Measurements from ENCODE around the gene KRTAP10-4. TPM values are rescaled to one million over a fixed set of nuclear protein-coding genes. Genes with fewer than 3 reads are reported as not detected.

The KRTAP10-4 gene
- total RNA-seq, 1 experiment from 2014 or later = not detected

GRCh38 chr21:44615911-44616590 lies 42.5 kb downstream of the KRTAP10-4 start:
- H3K4me2 ChIP-seq (ENCODE audit: low read length) = no peak overlapping the region
- CTCF ChIA-PET = no interaction called here

More at GRCh38 chr21:44615911-44616590, 42.5 kb downstream of the KRTAP10-4 start:
- no peaks in the 10 kb centered on the region for H4K20me1 ChIP-seq (ENCODE audit: insufficient read depth)
- no peaks in the 10 kb centered on the region for H3K27me3 ChIP-seq (ENCODE audit: insufficient read depth, low read length)
- ChIA-PET RAD21 (ENCODE audit: low non-redundant PET in 1 of 2, low total read pairs in 2 of 2, uncharacterized antibody in 2 of 2, unreplicated experiment in 2 of 2) (no interaction called here), POLR2A (no interaction called here)
- no TSS peak for BruUV-seq (replicated peaks)
- no peaks in the 10 kb centered on the region for H3K4me1 ChIP-seq (ENCODE audit: control insufficient read depth in 1 of 2, insufficient read depth in 2 of 2, low read length in 2 of 2)
- no peak overlapping the region for H3K27ac ChIP-seq (ENCODE audit: low read depth, low read length)
- no peaks in the 10 kb centered on the region for H3K36me3 ChIP-seq (ENCODE audit: control insufficient read depth in 1 of 2, insufficient read depth in 2 of 2, low read length in 2 of 2)
- intact Hi-C loops (cut with micrococcal nuclease) = no loop called here
- DNase-seq (ENCODE audit: low read depth, low spot score) (no peak), ATAC-seq (no peak)
- no peak overlapping the region for H3K9ac ChIP-seq (ENCODE audit: low read length)
- H3K9me3 ChIP-seq (ENCODE audit: control insufficient read depth in 1 of 2, insufficient read depth in 1 of 2, low read depth in 1 of 2, low read length in 2 of 2) = peaks cover 5 to 9% of the 10 kb centered on the region in 2 experiments
- no peaks in the 10 kb centered on the region for H3K9me2 ChIP-seq (ENCODE audit: insufficient read depth)
- H3K4me3 ChIP-seq (replicated peaks in 1 of 2; ENCODE audit: low read depth in 1 of 2, low read length in 2 of 2) = no peak overlapping the region
- H2AFZ ChIP-seq (ENCODE audit: low read depth, low read length, poor library complexity, severe bottlenecking) = no peak overlapping the region
- TF ChIP-seq ZNF274 (IDR thresholded peaks at IDR 0.05; ENCODE audit: low read depth, low read length) = no peak
- TF ChIP-seq CEBPB (IDR thresholded peaks at IDR 0.05; ENCODE audit: low read depth) = no peak
- no peak for TF ChIP-seq POLR2AphosphoS5 (IDR thresholded peaks at IDR 0.05; ENCODE audit: low read depth, low read length)
- no peak for TF ChIP-seq ATF3 (IDR thresholded peaks at IDR 0.05)
- no peak for TF ChIP-seq TCF7L2 (IDR thresholded peaks at IDR 0.05; ENCODE audit: borderline replicate concordance, extremely low read depth, insufficient read depth, insufficient read length)
- no peak for TF ChIP-seq SP1 (IDR thresholded peaks at IDR 0.05; ENCODE audit: low read depth)
- no peak for TF ChIP-seq FOSL1 (IDR thresholded peaks at IDR 0.05; ENCODE audit: low read depth)
- TF ChIP-seq YY1 (IDR thresholded peaks at IDR 0.05; ENCODE audit: extremely low read depth, insufficient replicate concordance, low read depth, low read length) = no peak
- TF ChIP-seq EZH2phosphoT487 (IDR thresholded peaks at IDR 0.05; ENCODE audit: borderline replicate concordance) = no peak
- TF ChIP-seq ZBTB33 (IDR thresholded peaks at IDR 0.05; ENCODE audit: extremely low read depth, insufficient replicate concordance, low read length) = no peak
- TF ChIP-seq REST (IDR thresholded peaks at IDR 0.05; ENCODE audit: low read depth) = no peak
- no peak for TF ChIP-seq ZFX (IDR thresholded peaks at IDR 0.05)
- TF ChIP-seq POLR2A (IDR thresholded peaks at IDR 0.05; ENCODE audit: borderline replicate concordance, extremely low read depth, insufficient read depth, insufficient read length) = no peak
- TF ChIP-seq EZH2 (IDR thresholded peaks at IDR 0.05) = no peak
- TF ChIP-seq RAD21 (IDR thresholded peaks at IDR 0.05; ENCODE audit: low read depth) = no peak
- no peaks in the 10 kb centered on the region for H3K79me2 ChIP-seq (ENCODE audit: insufficient read depth, low read length)
